ENCODE data around the gene CYS1.
A peak's percentile ranks its signal among the peaks of the same experiment; 100 is the strongest.

Gene CYS1

DNA sequence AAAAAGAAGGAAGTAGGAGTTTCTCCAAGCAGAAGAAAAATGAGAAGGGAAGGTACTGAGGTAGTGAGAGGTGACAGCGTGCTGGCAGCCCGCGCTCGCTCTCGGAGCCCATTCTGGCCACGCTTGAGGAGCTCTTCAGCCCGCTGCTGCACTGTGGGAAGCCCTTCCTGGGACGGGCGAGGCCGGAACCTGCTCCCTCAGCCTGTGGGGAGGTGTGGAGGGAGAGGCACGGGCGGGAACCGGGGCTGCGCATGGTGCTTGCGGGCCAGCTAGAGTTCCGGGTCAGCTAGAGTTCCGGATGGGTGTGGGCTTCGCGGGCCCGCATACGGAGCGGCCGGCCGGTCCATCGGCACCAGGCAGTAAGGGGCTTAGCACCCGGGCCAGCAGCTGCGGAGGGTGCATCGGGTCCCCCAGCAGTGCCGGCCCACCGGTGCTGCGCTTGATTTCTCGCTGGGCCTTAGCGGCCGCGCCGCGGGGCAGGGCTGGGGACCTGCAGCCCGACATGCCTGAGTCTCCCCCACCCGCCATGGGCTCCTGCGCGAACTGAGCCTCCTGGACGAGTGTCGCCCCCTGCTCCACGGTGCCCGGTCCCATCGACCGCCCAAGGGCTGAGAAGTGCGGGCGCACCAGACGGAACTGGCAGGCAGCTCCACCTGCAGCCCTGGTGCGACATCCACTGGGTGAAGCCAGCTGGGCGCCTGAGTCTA is 11.1 kb upstream of the CYS1 start:
- DNase-seq, result no peak

DNA sequence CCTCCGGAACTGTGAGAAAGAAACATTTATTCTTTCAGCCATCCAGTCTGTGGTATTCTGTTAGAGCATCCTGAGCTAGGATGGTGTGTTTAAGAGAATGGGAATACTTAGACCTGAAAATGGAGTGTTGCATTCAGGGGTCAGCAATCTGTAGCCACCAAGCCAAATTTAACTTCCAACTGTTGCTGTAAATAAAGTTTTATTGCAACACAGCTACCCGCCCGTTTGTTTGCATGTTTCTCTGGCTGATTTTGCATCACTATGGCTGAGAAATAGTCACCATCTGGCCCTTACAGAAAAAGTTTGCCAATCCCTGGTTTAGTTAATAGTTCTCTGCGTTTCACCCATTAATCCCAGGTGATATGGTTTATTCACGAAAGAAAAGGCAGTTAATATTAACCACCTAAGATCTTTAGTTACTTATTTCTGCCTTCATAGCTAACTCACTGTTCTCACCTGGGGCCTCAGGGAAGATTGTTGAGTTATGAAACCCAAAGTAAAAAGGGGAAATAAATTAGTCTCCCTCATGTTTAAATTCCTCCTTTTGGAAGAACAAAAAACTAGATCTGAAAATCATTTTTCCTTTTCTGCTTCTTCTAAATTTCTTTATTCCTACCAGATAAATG is 9.5 kb upstream of the CYS1 start:
- DNase-seq, result no peak

DNA sequence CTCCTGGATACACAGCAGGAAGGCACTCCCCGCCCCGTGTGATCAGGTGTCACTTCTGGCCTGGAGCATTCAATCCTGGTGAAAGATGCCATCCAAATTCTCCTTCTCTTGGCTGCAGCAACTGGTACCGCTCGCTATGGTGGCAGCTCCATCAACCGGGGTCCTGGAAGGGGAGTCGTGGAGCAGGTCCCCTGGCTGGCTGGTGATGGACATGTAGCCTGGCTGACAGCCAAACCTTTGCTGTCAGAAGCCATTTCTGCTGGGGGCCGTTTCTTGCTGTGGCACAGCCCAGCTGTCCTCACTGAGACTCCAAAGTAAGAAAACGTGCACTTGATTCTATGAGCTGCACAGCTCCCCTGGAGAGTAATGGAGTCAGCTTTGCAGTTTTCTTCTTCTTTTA is 7.1 kb upstream of the CYS1 start:
- DNase-seq, result no peak

DNA sequence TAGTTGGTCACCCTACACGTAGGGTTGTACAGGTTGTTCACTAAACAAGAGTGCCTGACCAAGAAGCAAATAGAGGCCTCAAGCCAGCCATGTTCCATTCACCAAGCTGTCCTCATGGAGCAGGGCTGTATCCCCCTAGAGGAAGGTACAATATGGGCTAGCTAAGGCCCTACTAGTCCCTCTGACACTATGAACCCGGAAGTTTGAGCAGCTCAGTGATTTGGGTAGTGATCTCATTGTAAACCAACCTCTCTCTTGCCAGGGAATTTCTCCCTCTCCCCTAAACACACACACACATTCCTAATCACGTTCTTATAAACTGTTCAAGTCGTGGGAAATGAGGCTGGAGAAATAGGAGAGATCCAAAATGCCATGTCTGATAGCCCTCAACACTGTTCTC is 6.7 kb upstream of the CYS1 start:
- no peak for DNase-seq

DNA sequence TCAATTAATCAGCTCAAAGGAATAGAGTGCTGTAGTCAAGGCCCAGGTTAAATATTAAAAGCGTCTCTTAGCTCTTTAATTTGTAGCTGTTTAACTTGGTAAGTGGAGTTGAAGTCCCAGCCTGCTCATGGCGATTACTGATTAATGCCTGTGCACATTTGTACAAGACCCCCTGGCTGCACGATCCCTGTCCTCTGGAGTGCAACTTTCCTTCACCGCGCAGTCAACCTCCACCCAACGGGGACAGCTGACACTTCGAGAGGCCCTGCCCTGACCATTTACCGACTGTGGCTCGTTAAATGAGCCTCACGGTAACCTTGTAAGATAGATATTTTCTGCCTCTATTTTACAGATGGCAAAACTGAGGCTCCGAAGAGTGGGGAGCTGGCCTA is 5.5 kb upstream of the CYS1 start:
- no peak for DNase-seq

DNA sequence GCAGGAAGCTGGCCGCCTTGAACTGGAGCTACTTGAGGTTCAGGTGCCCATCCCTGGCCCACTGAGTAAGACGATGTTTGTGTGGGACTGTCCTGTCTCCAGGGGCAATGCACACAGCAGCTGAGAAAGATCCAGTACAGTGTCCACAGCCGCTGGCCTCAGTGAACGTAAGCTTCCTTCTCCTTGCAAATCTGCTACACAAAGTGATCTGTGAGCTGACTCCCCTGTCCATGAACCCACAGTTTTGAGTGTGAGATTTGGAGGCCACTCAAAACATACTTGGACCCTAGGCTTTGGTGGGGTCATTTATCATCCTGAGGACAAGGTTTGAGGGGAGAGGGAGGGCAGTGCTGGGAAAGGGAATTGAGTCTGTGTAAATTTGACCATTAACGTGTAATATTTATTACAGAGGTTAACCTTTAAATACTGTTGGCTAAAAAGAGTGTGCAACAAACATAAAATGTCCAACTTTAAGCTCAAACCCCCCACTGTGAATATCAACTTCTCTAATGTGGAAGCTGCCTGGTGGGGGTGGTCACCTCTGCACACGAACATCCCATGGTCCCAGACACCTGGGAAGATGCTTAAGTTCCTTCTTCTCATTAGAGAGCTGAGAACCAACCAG is 4.9 kb upstream of the CYS1 start:
- DNase-seq, result no peak

DNA sequence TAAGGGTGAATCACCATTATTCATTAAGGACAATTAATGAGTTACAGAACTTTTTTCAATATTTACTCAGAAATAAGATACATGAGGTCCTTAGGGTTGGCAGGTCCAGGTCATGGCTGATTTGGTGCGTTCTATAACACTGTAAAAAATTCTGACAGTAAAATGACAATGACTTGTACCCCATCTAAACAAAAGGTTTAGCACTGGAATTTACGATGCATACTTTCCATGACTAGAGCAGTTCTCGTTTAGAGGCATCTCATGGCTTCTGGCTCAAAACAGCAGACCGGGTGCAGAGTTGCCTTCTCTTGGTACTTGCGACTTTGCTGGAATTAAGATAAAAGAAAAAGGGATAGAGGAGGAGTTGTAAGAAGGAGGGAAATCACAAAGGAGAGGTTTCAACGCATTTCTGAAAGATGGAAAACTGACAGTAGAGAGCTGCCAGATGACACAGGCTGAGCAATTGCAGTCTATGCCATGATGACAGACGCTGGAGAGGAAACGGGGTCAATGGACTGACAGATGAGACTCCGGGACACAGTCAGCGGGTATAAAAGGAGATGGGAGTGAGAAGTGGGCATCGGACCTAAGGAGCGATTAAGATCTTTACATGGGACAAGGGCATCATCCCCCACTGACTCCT is 4.1 kb upstream of the CYS1 start:
- no peak for DNase-seq

DNA sequence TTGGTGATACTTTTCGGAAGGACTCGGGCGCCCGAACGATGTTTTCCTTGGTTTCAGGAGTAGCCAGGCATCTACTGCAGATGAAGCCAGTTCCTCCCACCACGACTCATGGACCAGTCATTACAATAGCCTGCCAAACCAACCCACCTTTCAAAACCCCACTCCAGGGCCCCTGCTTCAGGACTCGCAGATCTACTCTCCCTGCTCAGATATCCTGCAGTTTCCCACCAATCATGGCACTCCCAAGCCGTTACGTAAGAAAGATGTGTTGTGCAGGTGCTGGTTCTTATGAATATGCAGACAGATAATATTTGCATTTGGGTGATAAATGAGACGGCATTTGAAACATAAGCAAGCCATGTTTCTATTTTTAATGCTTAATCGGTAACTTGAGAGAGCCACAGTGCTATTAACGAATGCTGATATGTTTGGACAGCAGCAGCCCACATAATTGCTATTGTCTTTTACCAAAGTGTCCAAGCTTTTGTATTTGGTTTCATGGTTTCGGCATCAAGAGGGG is 3.5 kb upstream of the CYS1 start:
- no peak for DNase-seq

DNA sequence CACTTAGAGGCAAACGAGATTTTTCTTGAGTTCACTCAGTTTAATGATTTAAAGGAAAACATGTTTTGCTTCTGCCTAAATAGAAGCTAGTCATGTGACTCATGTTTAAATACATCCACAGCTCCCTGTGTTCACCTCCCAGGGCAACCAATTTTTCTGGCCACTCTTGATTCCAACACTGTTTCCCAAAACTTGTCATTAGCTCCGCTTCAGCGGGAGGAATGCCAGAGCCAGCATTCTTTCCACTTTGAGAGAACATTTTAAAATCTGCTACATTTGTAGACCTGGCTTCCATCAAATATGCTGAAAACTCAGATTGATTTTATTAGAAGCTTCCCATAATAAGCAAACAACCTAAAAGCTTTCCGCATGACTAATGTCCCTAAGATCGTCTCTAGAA is 2.8 kb upstream of the CYS1 start:
- no peak for DNase-seq

DNA sequence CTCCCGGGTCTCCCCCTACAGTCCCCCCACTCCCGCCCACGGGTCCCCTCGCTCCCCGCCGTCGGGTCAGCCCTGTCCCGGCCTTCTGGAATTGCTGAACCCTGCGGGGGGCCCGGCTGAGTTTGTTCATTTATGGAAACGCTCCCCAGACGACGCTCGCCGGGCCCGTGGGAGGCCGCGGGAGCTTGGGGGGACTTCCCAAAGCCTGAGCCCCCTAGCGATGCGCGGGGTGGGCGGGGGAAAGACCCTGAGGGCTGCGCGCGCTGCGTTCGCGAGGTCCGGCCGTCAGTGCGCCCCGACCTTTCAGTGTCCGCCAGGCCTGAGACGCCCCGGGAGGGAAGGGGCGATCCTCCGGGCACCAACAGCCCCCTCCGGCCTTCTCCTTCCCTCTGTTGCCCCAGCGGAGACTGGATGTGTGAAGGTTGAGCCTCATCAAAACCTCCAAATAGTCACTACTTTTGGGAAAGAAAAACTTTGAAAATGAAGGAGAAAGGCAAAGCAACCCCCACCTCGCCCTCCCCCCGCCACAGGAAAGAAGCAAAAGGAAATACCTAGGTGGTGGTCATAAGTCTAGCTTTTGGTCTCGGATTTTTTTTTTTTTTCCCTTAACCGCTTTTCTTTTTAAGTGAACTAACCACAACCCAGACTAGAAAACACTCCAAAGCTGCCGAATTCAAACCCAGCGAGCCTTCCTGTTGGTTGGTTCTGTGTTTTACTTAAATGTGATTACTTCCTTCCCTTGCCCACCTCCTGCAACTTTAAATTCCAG is 509 bp upstream of the CYS1 start:
- peak; percentile 70 for DNase-seq

DNA sequence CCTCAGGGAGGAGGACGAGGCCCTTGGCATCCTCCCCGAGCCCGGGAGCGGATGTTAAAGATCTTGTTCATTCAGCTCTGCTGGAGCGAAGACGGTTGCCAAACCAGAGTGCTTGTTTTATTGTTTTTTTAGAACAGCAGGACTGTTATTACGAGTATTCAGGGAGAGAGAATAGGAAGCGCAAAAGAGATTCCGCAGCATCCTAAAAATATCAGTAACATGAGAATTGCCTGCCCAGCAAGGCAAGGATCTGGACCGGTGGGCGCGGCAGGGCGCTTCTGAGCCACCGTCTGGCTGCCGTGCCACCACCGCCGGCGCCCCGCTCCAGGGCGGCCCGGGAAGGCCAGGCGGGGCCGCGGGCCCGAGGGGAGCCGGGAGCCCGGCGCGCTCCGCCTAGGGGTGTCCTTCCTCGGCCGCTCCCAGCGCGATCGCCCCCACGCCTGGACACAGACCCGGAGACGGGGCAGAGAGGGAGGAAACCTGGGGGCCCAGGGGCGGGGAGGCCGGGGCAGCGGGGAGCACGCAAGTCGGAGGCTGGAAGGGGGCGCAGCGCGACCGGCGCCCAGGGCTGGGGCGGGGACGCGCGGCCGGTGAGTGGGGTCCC is 843 bp downstream of the CYS1 start:
- peak; percentile 13 for DNase-seq

DNA sequence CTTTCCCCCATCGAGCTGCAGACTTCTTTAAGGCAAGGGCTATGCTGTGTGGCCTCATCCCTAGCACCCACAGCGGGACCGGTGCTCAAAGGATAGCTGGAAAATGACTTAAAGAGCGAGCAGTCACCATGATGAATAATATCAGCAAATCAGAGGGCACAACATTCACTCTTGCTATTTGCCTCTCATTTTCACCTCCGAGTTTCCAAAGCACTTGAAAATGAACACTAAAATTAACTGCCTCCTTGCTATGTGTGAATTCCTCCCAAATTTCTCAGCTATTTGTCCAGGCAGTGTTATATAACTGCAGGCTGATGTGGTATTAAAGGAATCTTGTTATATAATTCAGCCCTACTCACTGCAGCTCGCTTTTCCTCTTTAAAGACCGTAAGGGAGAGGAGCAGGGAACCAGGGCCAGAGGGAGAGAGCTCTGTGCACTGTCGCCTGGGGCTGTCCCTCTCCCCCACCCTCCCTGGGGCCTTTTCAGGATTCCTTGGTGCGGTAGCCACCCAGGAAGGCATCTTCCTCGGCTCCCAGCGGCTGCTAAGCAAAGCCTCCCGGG is 1.4 kb downstream of the CYS1 start:
- no peak for DNase-seq

DNA sequence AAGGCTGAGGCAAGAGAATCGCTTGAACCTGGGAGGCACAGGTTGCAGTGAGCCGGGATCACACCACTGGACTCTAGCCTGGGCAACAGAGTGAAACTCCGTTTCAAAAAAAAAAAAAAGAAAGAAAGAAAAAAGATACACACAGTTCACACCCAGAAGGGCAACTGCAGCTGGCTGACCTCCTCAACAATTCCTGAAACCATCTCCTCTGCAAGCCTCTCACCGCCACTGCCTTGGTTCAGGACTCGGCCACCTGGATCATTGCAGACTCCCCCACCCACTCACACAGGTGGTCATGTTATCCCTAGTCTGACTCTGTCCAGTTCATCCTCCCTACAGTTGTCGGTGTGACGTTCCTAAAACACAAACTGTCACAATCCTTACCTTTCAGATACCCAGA is 2.2 kb downstream of the CYS1 start:
- DNase-seq, result no peak

DNA sequence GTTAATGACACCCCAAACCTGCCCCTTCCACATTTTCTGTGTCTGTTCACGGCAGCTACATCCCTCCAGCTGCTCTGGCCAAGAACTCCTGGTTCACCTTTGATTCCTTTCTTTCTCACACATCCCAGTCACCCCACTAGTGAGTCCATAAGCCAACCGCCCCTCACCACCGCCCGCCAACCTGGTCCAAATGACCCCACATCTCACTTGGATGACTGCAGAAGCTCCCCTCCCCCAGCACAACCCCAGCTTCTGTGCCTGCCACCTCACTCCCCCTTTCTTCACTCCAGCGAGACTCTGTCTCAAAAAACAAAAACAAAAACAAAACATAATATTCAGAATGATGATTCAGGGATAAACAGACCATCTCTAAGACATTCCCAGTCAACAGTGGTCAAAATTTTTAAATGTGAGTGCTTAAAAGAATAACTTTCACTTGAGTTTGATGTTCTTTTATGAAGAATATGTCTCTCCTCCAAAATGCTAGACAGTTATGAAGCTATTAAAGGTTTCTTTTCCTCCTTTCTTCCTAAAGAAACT is 3.2 kb downstream of the CYS1 start:
- no peak for DNase-seq

DNA sequence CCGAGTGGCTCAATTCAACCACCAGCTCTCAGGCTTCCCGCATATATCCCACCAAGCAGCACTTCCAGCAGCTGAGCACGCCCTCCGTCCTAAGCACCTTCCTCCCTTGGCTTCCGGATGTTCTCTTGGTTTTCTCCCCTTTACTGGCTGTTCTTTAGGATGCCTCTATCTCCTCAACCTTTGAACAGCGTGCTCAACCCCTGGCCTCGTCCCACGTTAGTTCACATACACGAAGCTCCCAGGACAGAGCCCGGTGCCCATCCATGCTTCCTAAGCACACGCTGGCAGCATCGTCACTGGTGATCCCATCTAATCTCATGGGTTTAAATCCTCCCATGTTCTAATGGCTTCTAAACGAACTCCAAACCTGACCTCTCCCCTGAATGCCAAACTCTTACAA is 3.7 kb downstream of the CYS1 start:
- DNase-seq, result no peak

DNA sequence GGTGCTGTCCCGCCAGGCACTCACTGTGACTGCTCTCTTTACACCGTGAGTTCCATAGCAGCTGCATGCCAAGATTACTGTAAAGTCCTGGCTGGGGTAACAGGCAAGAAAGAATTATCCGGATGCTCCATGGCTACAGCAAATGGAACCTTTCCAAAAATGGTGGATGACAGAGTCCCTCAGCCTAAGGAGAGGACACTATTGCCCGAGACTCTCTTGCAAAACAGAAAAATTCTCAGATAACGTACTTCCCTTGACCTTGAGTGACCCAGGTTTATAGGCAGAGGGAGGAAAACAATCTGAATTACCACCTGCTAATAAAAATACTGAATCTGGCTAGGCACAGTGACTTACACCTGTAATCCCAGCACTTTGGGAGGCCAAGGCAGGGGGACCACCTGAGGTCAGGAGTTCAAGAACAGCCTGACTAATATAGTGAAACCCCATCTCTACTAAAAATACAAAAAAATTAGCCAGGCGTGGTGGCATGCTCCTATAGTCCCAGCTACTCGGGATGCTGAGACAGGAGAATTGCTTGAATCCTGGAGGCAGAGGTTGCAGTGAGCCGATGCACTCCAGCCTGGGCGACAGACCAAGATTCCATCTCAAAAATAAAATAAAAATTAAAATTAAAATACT is 4.5 kb downstream of the CYS1 start:
- DNase-seq, result no peak

DNA sequence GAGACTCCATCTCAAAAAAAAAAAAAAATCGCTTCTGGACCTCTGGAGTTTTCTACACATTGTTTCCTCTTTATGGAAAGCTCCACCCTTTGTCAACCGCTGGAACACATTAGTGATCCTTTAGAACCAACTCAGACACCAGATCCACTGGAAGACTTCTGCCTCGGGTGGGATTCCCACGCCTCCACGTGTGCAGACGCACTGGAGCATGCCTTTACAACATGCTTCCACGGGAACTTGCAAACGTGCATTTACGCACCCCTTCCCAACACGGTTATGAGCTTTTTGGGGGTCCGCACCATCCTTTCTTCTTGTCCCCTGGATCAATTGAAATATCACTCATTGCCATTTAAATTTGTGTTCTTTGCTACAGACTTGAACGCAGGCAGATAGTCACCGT is 5.1 kb downstream of the CYS1 start:
- DNase-seq, result no peak

DNA sequence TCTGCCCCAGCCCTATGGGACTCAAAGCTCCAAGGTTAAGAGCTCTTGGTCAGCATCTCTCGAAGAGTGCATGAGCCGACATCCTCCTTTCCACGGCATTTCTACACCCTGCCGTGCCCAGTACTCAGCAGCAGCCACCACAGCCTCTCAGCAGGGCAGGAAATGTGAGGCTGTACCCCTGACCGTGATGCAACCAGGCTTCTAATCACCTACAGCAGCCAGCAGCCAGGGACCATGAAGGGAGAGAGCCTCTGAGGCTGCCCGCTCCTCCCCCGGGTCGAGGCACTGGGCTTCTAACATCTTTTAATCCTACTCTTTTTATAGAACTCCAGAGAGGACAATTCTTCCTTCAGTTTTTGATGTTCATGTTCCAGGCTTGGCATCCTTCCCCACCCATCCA is 6.5 kb downstream of the CYS1 start:
- DNase-seq, result no peak

DNA sequence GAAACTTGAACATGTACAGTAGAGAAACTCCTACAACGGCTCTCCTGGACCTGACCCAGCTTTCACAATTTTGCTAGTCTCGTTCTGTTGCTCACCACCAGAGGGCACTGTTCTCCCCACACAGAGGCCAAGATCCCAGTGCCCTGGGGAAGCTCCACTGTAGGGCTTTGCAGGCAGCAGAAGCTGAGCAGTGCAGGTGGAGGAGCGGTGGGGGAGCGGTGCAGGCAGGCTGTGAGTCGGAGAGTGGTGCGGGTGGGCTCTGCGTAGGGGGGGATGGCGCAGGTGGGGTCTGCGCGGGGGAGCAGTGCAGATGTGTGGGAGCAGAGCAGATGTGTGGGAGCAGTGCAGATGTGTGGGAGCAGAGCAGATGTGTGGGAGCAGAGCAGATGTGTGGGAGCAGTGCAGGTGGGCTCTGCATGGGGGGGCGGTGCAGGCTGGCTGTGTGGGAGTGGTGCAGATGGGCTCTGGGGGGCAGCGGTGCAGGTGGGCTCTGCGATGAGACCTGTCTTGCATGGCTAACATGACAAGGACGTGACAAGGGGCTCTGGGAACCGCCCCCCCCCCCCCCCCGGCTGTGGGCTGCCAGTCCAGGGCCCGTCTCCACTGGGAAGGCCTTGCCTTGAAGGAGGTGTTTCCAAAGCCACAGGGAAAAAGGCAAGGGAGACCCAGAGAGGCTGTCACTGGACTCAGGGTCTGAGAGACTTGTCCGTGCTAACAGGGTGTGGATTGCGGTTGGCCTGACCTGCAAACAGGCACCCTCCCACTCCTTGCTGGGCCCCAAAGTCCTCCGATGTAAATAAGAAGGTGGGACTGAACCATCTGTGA is 7.3 kb downstream of the CYS1 start:
- DNase-seq, result peak; percentile 76

DNA sequence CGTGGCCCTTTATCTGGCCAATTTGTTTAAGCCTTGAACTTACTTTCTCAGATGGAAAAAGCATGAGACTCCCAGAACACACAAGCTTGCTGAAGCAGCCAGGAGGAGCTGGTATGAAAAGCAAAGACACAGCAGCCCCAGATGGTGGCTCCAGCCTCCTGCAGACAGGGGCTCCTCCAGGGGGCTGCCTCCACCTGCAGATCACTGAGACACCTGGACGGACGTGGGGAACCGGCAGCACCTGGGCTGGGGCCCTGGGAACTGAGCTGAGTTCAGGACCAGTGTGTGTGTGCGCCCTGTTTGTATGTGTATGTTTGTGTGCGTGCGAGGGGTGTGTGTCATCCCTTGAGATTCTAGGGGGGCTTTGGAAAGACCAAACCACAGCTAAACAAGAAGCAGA is 8.6 kb downstream of the CYS1 start:
- DNase-seq, result no peak

DNA sequence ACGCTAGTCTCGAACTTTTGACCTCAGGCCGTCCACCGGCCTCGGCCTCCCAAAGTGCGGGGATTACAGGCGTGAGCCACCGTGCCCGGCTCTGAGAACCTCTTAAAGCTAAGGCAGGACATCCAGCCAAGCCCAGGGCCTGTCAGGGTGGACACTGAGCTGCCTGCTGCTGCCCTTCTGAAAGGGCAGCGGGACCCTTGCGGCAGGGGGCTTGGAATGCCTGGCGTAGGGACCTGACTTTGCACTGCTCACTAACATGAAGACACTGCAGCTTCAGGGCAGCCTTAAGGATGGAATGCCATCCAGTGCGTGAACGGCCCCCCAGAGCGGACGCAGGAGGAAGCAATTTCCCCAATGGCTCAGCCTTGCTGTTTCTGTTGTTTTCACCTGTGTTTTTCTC is 9.0 kb downstream of the CYS1 start:
- DNase-seq, result no peak
